ENCODE results near the gene RAC3.

DNA sequence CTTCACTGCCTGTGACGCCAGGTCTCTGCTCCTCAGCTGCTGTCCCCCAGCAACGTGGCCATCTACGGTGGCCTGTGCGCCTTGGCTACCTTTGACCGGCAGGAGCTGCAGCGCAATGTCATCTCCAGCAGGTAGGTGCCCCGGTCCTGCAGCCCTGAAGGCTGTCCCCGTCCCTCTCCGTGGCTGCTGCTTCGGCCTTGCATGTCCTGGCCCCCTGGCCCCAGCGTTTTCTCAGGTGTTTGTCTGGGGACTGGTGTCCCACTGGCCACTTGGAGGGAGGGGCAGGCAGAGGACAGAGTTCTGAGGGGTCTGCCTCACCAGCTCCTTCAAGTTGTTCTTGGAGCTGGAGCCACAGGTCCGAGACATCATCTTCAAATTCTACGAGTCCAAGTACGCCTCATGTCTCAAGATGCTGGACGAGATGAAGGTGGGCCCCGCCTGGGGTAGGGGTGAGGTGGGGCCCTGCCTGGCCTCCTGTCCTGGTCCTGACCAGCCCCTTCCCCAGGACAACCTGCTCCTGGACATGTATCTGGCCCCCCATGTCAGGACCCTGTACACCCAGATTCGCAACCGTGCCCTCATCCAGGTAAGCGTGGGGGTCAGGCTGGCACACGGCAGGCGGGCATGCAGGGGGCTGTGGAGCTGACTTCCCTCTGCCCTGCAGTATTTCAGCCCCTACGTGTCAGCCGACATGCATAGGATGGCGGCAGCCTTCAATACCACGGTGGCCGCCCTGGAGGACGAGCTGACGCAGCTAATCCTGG is 24.7 kb downstream of the RAC3 start:
- no peak for TF ChIP-seq YY1 (IDR thresholded peaks at IDR 0.05)
- TF ChIP-seq CTCF (IDR thresholded peaks at IDR 0.05; ENCODE audit: low read depth, low read length, missing input control) = no peak
- no peak for TF ChIP-seq MAX (IDR thresholded peaks at IDR 0.05)
- no peak for TF ChIP-seq JUND (IDR thresholded peaks at IDR 0.05)
- TF ChIP-seq, protein P1, sequence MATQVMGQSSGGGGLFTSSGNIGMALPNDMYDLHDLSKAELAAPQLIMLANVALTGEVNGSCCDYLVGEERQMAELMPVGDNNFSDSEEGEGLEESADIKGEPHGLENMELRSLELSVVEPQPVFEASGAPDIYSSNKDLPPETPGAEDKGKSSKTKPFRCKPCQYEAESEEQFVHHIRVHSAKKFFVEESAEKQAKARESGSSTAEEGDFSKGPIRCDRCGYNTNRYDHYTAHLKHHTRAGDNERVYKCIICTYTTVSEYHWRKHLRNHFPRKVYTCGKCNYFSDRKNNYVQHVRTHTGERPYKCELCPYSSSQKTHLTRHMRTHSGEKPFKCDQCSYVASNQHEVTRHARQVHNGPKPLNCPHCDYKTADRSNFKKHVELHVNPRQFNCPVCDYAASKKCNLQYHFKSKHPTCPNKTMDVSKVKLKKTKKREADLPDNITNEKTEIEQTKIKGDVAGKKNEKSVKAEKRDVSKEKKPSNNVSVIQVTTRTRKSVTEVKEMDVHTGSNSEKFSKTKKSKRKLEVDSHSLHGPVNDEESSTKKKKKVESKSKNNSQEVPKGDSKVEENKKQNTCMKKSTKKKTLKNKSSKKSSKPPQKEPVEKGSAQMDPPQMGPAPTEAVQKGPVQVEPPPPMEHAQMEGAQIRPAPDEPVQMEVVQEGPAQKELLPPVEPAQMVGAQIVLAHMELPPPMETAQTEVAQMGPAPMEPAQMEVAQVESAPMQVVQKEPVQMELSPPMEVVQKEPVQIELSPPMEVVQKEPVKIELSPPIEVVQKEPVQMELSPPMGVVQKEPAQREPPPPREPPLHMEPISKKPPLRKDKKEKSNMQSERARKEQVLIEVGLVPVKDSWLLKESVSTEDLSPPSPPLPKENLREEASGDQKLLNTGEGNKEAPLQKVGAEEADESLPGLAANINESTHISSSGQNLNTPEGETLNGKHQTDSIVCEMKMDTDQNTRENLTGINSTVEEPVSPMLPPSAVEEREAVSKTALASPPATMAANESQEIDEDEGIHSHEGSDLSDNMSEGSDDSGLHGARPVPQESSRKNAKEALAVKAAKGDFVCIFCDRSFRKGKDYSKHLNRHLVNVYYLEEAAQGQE (IDR thresholded peaks at IDR 0.05) = no peak
- no peak for TF ChIP-seq FOXA1 (IDR thresholded peaks at IDR 0.05)
- no peak for TF ChIP-seq RAD21 (IDR thresholded peaks at IDR 0.05)

Measured in liver (tissue), 3 donors.